ENCODE results near the gene SLC9A3. TPM values are rescaled to one million over a fixed set of nuclear protein-coding genes. Genes with fewer than 3 reads are reported as not detected.

Gene SLC9A3
- polyA plus RNA-seq, 1 of the 3 experiments (the other 2 are of a cell fraction), result 1.9 TPM

GRCh38 chr5:488744-489688 lies 35.2 kb downstream of the SLC9A3 start:
- 45% methylated on average over 20 of the region's 40 CpGs for WGBS (ENCODE audit: low lambda C conversion rate)
- ChIA-PET POLR2A (no interaction called here), CTCF (no interaction called here)
- Histone ChIP-seq H3K36me3 (replicated peaks in 1 of 2; ENCODE audit: control insufficient read depth in 1 of 2, insufficient read depth in 2 of 2, low read length in 1 of 2) (no peaks in the 10 kb centered on the region), H3K9me2 (no peaks in the 10 kb centered on the region), H3K9ac (no peak overlapping the region), H3K4me2 (no peak overlapping the region), H3K27me3 (ENCODE audit: insufficient read depth) (peaks cover 12% of the 10 kb centered on the region), H3K4me3 (ENCODE audit: low read depth in 2 of 2, low read length in 1 of 2) (no peak overlapping the region), H4K20me1 (ENCODE audit: insufficient read depth) (no peaks in the 10 kb centered on the region), H2AFZ (ENCODE audit: low read depth) (no peak overlapping the region), H3K79me2 (ENCODE audit: insufficient read depth) (no peaks in the 10 kb centered on the region), H3K27ac (ENCODE audit: low read depth in 2 of 2, low read length in 1 of 2) (no peak overlapping the region), H3F3A (replicated peaks; ENCODE audit: insufficient read depth) (no peaks in the 10 kb centered on the region), H3K9me3 (no peaks in the 10 kb centered on the region), H3K4me1 (ENCODE audit: control insufficient read depth in 1 of 2, insufficient read depth in 2 of 2, low read depth in 1 of 2, low read length in 1 of 2) (no peaks in the 10 kb centered on the region)
- DNase-seq, result no peak
- TF ChIP-seq ELF1 (IDR thresholded peaks at IDR 0.05) (no peak), FOXM1 (IDR thresholded peaks at IDR 0.05; ENCODE audit: low read depth) (no peak), RFX5 (IDR thresholded peaks at IDR 0.05; ENCODE audit: low read length) (no peak), MXI1 (IDR thresholded peaks at IDR 0.05; ENCODE audit: low read depth, low read length) (no peak), MAX (IDR thresholded peaks at IDR 0.05; ENCODE audit: low read depth) (no peak), EZH2phosphoT487 (IDR thresholded peaks at IDR 0.05; ENCODE audit: borderline replicate concordance, low read depth) (no peak), CTCF (IDR thresholded peaks at IDR 0.05) (no peak), RAD21 (IDR thresholded peaks at IDR 0.05; ENCODE audit: low read length) (no peak), TAF1 (IDR thresholded peaks at IDR 0.05; ENCODE audit: borderline replicate concordance, low read depth, low read length) (no peak), RCOR1 (IDR thresholded peaks at IDR 0.05; ENCODE audit: low read length) (no peak), PBX3 (IDR thresholded peaks at IDR 0.05) (no peak), MEF2A (IDR thresholded peaks at IDR 0.05; ENCODE audit: borderline replicate concordance, low read depth) (no peak), FOSL2 (IDR thresholded peaks at IDR 0.05; ENCODE audit: borderline replicate concordance, low read depth) (no peak), POLR2AphosphoS5 (IDR thresholded peaks at IDR 0.05; ENCODE audit: low read depth, low read length) (no peak), GATA2 (CRISPR knock-in tag; IDR thresholded peaks at IDR 0.05) (no peak)
